H1 (cell line): ENCODE data around the gene GNB5.

ENCODE experiments used
- ATF3 ChIP-seq: IDR thresholded peaks from 2 replicates; pipeline ENCODE4 v1.6.1; 2011; ENCODE audit warnings: low read depth, mild to moderate bottlenecking, low read length; ENCODE audit not compliant: insufficient read depth
- BCL11A ChIP-seq, 2 experiments: IDR thresholded peaks; one replicate each; pipeline ENCODE4 v1.6.1; 2011; ENCODE audit warnings: low read depth in 2 of 2, low read length in 2 of 2, mild to moderate bottlenecking in 2 of 2
- CTCF ChIP-seq, 3 experiments: IDR thresholded peaks; 1 replicate in 2 of 3; 2 replicates in 1 of 3; pipeline versions ENCODE4 v1.5.1 to v1.6.1; 2011; ENCODE audit warnings: low read length in 3 of 3, mild to moderate bottlenecking in 3 of 3, inconsistent platforms in 2 of 3, low read depth in 1 of 3, moderate library complexity in 1 of 3; ENCODE audit not compliant: insufficient read depth in 1 of 3; ENCODE audit errors: control extremely low read depth in 1 of 3
- HDAC2 ChIP-seq, 2 experiments: fragments of 300-600 bp in 1 of 2; sonication (generic) in 1 of 2; IDR thresholded peaks; 2 replicates each; pipeline ENCODE4 v1.6.1; 2011 to 2012; ENCODE audit warnings: low read depth in 2 of 2, low read length in 2 of 2, mild to moderate bottlenecking in 2 of 2, moderate library complexity in 2 of 2, borderline replicate concordance in 1 of 2, inconsistent platforms in 1 of 2
- JUN ChIP-seq: IDR thresholded peaks from 2 replicates; pipeline ENCODE4 v1.6.1; 2011; ENCODE audit warnings: low read depth, mild to moderate bottlenecking, improper control_type of control experiment, low read length
- NRF1 ChIP-seq: IDR thresholded peaks from 2 replicates; pipeline ENCODE4 v1.6.1; 2011; ENCODE audit warnings: mild to moderate bottlenecking, low read depth, low read length, improper control_type of control experiment
- POLR2A ChIP-seq, 2 experiments: IDR thresholded peaks; 1 replicate in 1 of 2; 2 replicates in 1 of 2; pipeline ENCODE4 v1.6.1; 2011; ENCODE audit warnings: low read depth in 2 of 2, low read length in 2 of 2, mild to moderate bottlenecking in 2 of 2; ENCODE audit errors: control extremely low read depth in 1 of 2
- POLR2AphosphoS5 ChIP-seq: IDR thresholded peaks from 2 replicates; pipeline ENCODE4 v1.6.1; 2011; ENCODE audit warnings: low read depth, low read length
- POU5F1 ChIP-seq: IDR thresholded peaks from 2 replicates; pipeline ENCODE4 v1.6.1; 2011; ENCODE audit warnings: low read depth, mild to moderate bottlenecking, low read length, moderate library complexity
- RNF2 ChIP-seq: fragments of 200-900, 300-1000 bp; sonication (generic); IDR thresholded peaks from 2 replicates; pipeline ENCODE4 v1.7.1; 2016; ENCODE audit warnings: borderline replicate concordance, low read depth, mild to moderate bottlenecking, antibody characterized with exemption, low read length; ENCODE audit not compliant: poor library complexity, severe bottlenecking; ENCODE audit errors: missing control alignments
- SP2 ChIP-seq: IDR thresholded peaks from 2 replicates; pipeline ENCODE4 v1.6.1; 2012; ENCODE audit warnings: mild to moderate bottlenecking, low read length, inconsistent platforms
- TAF1 ChIP-seq: IDR thresholded peaks from 2 replicates; pipeline ENCODE4 v1.6.1; 2011; ENCODE audit warnings: mild to moderate bottlenecking, low read depth, low read length
- TF ChIP-seq, protein P1 (sequence below): IDR thresholded peaks from 2 replicates; pipeline ENCODE4 v1.6.1; 2012; ENCODE audit warnings: inconsistent platforms

- no peak for TF ChIP-seq NRF1
- TF ChIP-seq JUN = no peak
- TF ChIP-seq POLR2AphosphoS5 = no peak
- no peak for TF ChIP-seq BCL11A (IDR thresholded peaks at IDR 0.05; ENCODE audit: low read depth in 2 of 2, low read length in 2 of 2)
- TF ChIP-seq CTCF (IDR thresholded peaks at IDR 0.05; ENCODE audit: control extremely low read depth in 1 of 3, insufficient read depth in 1 of 3, low read depth in 1 of 3, low read length in 3 of 3) = no peak
- no peak for TF ChIP-seq TAF1
- TF ChIP-seq, protein P1, sequence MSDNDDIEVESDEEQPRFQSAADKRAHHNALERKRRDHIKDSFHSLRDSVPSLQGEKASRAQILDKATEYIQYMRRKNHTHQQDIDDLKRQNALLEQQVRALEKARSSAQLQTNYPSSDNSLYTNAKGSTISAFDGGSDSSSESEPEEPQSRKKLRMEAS = no peak
- no peak for TF ChIP-seq HDAC2 (IDR thresholded peaks at IDR 0.05; ENCODE audit: borderline replicate concordance in 1 of 2, low read depth in 2 of 2, low read length in 2 of 2)
- no peak for TF ChIP-seq RNF2
- TF ChIP-seq POU5F1 = no peak
- TF ChIP-seq ATF3 = no peak
- no peak for TF ChIP-seq POLR2A (IDR thresholded peaks at IDR 0.05; ENCODE audit: control extremely low read depth in 1 of 2, low read depth in 2 of 2, low read length in 2 of 2)
- no peak for TF ChIP-seq SP2
Measured at GRCh38 chr15:52106641-52107040, 84.6 kb downstream of the GNB5 start.
